ENCODE results near the gene TMEM140. TPM values are rescaled to one million over a fixed set of nuclear protein-coding genes. Genes with fewer than 3 reads are reported as not detected.

Gene TMEM140
- total RNA-seq: 0.92 and 3.3 TPM in 2 replicates

GRCh38 chr7:135147899-135148721 lies at the start of gene TMEM140:
TSS of gene TMEM140 (plus strand) at chr7:135148072. CDS start at chr7:135164442, 16,370 bp downstream.

GRCh38 chr7:135170274-135170997 lies 22.6 kb downstream of the TMEM140 start, which contains the start of gene CYREN:
TSS of gene CYREN (minus strand) at chr7:135170707. CDS start at chr7:135168922, 1,785 bp downstream.

GRCh38 chr7:135211179-135211945 lies 63.5 kb downstream of the TMEM140 start, which contains the start of gene WDR91:
TSS of gene WDR91 (minus strand) at chr7:135211526. CDS start at chr7:135211502, 24 bp downstream.

Other genes with a start within 250 kb of the TMEM140 start
- 0.89 and 0.97 TPM in 2 replicates for gene AGBL3, start 161.6 kb upstream of the TMEM140 start, total RNA-seq
- gene CYREN, start 22.6 kb downstream of the TMEM140 start, total RNA-seq: 36.2 and 40.4 TPM in 2 replicates
- 3.7 and 4.8 TPM in 2 replicates for gene WDR91, start 63.5 kb downstream of the TMEM140 start, total RNA-seq
- gene STRA8, start 85.8 kb downstream of the TMEM140 start, total RNA-seq: not detected in 2 replicates